MCF 10A (cell line): ENCODE measurements around the gene HDAC3. TPM values are rescaled to one million over a fixed set of nuclear protein-coding genes. Genes with fewer than 3 reads are reported as not detected.

Source experiments
- BruUV-seq: library from RNA; stranded (reverse); fragments of 400-500 nt; replicated peaks from 2 replicates; lab custom pipeline; 2021; lab: Mats Ljungman, UMichigan
- CTCF ChIA-PET: fragments of 300-600 bp; sonication (Branson Sonifier 250); formaldehyde crosslinking; extraction: SDS; loops from one replicate; lab custom pipeline; 2021; ENCODE audit warnings: antibody characterized with exemption, inconsistent platforms; lab: Yijun Ruan, JAX
- POLR2A ChIA-PET: fragments of 300-600, 350-650 bp; sonication (Branson Sonifier 250); formaldehyde crosslinking; extraction: SDS; loops from one replicate; lab custom pipeline; 2020; ENCODE audit warnings: antibody characterized with exemption, inconsistent platforms; lab: Yijun Ruan, JAX
- DNase-seq: peaks from one replicate; pipeline ENCODE4 v3.0.0-alpha.2; 2018; ENCODE audit not compliant: unreplicated experiment
- H3K27ac Mint-ChIP-seq: one replicate; pipeline ENCODE4 v1.8.0; 2022; ENCODE audit warnings: mild to moderate bottlenecking, low read depth, mixed read lengths; ENCODE audit not compliant: unreplicated experiment
- H3K27me3 Mint-ChIP-seq: one replicate; pipeline ENCODE4 v1.8.0; 2022; ENCODE audit warnings: mixed read lengths; ENCODE audit not compliant: insufficient read depth, unreplicated experiment
- H3K36me3 Mint-ChIP-seq: one replicate; pipeline ENCODE4 v1.8.0; 2022; ENCODE audit warnings: mild to moderate bottlenecking, moderate library complexity, mixed read lengths; ENCODE audit not compliant: insufficient read depth, unreplicated experiment
- H3K4me1 Mint-ChIP-seq: one replicate; pipeline ENCODE4 v1.8.0; 2022; ENCODE audit warnings: mixed read lengths; ENCODE audit not compliant: insufficient read depth, unreplicated experiment
- H3K4me3 Mint-ChIP-seq: one replicate; pipeline ENCODE4 v1.8.0; 2022; ENCODE audit warnings: mild to moderate bottlenecking, moderate library complexity, mixed read lengths; ENCODE audit not compliant: unreplicated experiment
- H3K9me3 Mint-ChIP-seq: one replicate; pipeline ENCODE4 v1.8.0; 2022; ENCODE audit warnings: mixed read lengths; ENCODE audit not compliant: unreplicated experiment
- intact Hi-C: fragments of 100-400 bp; cut with micrococcal nuclease; formaldehyde crosslinking; loops from 2 replicates; pipeline ENCODE4 v1.14.1; 2022
- total RNA-seq: library from RNA; stranded (reverse); gene quantifications from 2 replicates; pipeline ENCODE4 v1.2.3, GENCODE V29; 2022
- TF ChIP-seq, protein P1 (sequence below): fragments of 200-600 bp; IDR thresholded peaks from one replicate; pipeline ENCODE4 v1.8.0; 2022; ENCODE audit warnings: antibody characterized with exemption, mild to moderate bottlenecking; ENCODE audit not compliant: unreplicated experiment

Gene HDAC3
- total RNA-seq, 1 experiment from 2014 or later = 83.5 TPM

DNA sequence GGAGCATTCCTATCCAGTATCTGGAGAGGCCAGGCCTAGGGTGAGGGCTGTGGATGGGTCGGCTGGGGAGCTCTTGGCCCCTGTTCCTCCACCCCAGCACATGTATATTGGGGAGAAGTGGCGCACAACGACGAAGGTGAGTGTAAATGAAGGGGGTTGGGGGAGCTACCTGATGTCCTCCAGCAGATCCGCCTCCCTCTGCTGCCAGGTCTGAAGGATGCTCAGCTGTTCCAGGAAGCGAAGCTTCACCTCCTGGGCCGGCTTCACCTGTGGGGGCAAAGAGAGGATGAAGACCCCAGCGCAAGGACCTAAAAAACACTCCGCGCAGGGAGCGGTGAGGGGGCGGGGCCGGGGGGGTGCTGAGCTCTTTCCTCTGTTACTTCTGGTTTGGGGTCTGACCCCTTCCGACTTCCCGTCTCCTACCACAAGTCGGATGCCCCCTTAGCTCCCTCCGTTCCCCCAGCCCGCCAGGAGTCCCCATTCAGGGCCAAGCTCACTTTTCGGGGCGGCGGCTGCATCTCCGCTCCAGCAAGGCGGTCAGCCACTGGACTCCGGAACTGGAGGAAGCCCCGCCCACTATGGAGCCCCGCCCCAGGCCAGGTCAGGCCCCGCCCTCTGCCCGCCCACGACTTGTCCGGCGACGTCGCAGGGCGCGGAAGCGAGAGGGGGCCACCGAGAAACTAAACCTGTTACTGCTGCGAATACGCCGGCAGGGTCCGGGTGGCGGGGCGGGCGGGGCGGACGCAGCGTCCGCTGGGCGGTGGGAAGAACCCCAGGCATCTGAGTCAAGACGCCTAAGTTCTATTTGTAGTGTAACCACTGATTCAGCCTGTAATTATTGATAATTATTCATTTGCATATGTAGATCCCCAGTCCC lies 14.4 kb upstream of the HDAC3 start, which contains the start of gene FCHSD1:
TSS of gene FCHSD1 (minus strand) at position 568 of the 877 bp plus-strand sequence. CDS start at position 518, 50 bp downstream.
- peak within 1 kb of the TSS; percentile 95 for H3K4me3 Mint-ChIP-seq
- intact Hi-C loops = no loop called here
- peaks cover 22% of the 10 kb centered on the region for H3K36me3 Mint-ChIP-seq
- TF ChIP-seq, protein P1, sequence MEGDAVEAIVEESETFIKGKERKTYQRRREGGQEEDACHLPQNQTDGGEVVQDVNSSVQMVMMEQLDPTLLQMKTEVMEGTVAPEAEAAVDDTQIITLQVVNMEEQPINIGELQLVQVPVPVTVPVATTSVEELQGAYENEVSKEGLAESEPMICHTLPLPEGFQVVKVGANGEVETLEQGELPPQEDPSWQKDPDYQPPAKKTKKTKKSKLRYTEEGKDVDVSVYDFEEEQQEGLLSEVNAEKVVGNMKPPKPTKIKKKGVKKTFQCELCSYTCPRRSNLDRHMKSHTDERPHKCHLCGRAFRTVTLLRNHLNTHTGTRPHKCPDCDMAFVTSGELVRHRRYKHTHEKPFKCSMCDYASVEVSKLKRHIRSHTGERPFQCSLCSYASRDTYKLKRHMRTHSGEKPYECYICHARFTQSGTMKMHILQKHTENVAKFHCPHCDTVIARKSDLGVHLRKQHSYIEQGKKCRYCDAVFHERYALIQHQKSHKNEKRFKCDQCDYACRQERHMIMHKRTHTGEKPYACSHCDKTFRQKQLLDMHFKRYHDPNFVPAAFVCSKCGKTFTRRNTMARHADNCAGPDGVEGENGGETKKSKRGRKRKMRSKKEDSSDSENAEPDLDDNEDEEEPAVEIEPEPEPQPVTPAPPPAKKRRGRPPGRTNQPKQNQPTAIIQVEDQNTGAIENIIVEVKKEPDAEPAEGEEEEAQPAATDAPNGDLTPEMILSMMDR = no peak
- ChIA-PET CTCF (interaction anchor here (0.6 to 2.1 kb wide), 10 partner anchors 9 to 329 kb away, joined by 3 to 14 read pairs (median 4); partner anchors contain the start of gene DIAPH1), POLR2A (interaction anchor here (0.5 to 4.6 kb wide), 14 partner anchors 8 to 950 kb away, joined by 3 to 71 read pairs (median 4); partner anchors contain the start of genes ARAP3, DELE1, DIAPH1 and HDAC3)
- peak within 1 kb of the TSS; percentile 74 for H3K27ac Mint-ChIP-seq
- H3K9me3 Mint-ChIP-seq = no peaks in the 10 kb centered on the region
- TSS peak; percentile 21 for BruUV-seq
- peaks cover 35% of the 10 kb centered on the region for H3K4me1 Mint-ChIP-seq
- H3K27me3 Mint-ChIP-seq = no peaks in the 10 kb centered on the region
- DNase-seq = peak; percentile 87

DNA sequence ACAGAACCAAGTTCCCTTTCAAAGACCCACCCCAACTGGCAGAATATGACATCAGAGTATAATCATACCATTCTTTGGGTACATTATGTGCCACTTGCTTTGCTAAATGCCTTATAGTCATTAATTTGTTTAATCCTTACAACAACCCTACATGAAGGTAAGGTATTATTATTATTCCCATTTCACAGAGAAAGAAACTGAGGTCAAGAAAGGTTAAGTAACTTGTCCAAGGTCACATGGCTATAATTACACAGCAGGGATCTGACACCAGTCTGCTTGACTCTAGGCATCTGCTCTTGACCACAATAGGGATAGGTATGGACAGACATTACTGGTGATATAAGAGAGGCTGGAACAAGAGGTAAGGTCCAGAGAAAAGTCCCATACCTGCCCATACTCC lies 13.3 kb upstream of the HDAC3 start:
- CTCF ChIA-PET = interaction anchor here (0.8 to 1.3 kb wide), 2 partner anchors 13 to 15 kb away, joined by 3 to 4 read pairs; partner anchors contain the start of genes HDAC3 and RELL2

DNA sequence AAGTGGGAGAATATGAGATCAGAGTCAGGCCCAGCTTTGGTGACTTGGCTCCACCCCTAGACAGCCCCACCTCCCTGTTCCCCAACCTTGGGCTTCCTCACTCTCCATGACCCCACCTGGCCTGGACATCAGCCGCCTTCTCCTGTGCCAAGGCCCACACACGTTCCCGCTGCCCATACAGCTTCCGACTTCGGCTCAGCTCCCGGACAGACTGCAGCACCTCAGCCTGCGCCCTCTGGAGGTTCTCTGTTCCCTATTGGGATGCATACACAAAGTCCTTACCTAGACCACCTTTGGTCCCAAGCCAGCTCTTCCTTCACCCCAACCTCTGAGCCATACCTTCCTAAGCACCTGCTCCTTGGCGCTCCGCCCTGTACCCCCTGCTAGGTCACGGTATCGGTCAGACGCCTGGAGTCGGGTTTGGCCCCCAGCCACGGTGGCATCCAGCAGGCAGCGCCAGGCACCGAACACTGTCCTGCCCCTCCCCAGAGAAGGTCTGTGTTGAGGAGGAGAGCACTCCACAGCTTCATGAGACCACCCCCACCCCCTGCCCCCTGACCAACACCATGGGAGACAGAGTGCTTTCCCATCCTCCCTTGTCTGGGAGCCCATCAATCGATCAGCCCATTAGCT lies 12.5 kb upstream of the HDAC3 start:
- no peak for DNase-seq
- intact Hi-C loops = no loop called here
- H3K4me1 Mint-ChIP-seq = peaks cover 36% of the 10 kb centered on the region
- peaks cover 23% of the 10 kb centered on the region for H3K36me3 Mint-ChIP-seq
- no peaks in the 10 kb centered on the region for H3K9me3 Mint-ChIP-seq
- no peak overlapping the region for H3K4me3 Mint-ChIP-seq
- no TSS peak for BruUV-seq
- H3K27ac Mint-ChIP-seq = no peak overlapping the region
- ChIA-PET CTCF (interaction anchor here (0.6 to 4.0 kb wide), 6 partner anchors 12 to 229 kb away, joined by 3 to 18 read pairs (median 4); partner anchors contain the start of genes DIAPH1, HDAC3, PCDH1 and RELL2), POLR2A (interaction anchor here (0.7 to 5.0 kb wide), 2 partner anchors 12 to 201 kb away, joined by 3 to 39 read pairs; partner anchors contain the start of genes HDAC3 and RELL2)
- H3K27me3 Mint-ChIP-seq = no peaks in the 10 kb centered on the region
- TF ChIP-seq, protein P1 = no peak

More for the DNA sequence above, 13.3 kb upstream of the HDAC3 start:
- intact Hi-C loops = no loop called here
- H3K4me3 Mint-ChIP-seq = peak overlapping the region; percentile 95
- H3K27ac Mint-ChIP-seq = no peak overlapping the region
- no TSS peak for BruUV-seq
- TF ChIP-seq, protein P1 = no peak
- peaks cover 23% of the 10 kb centered on the region for H3K36me3 Mint-ChIP-seq
- no peaks in the 10 kb centered on the region for H3K9me3 Mint-ChIP-seq
- DNase-seq = no peak
- no peaks in the 10 kb centered on the region for H3K27me3 Mint-ChIP-seq
- peaks cover 36% of the 10 kb centered on the region for H3K4me1 Mint-ChIP-seq
- POLR2A ChIA-PET = interaction anchor here (0.7 to 5.0 kb wide), 5 partner anchors 13 to 200 kb away, joined by 3 to 39 read pairs (median 4); partner anchors contain the start of genes ARAP3, DIAPH1, HDAC3 and RELL2
